Kasumi-1 (cell line): ENCODE measurements around the gene SCUBE1.

Source experiments
- DNase-seq, 2 experiments: peaks; one replicate each; lab custom pipeline; 2025; lab: John Stamatoyannopoulos, UW

Gene SCUBE1

GRCh38 chr22:43173976-43174720, 169.0 kb downstream of the SCUBE1 start:
- no peak for DNase-seq

GRCh38 chr22:43173566-43173965, 169.6 kb downstream of the SCUBE1 start:
- no peak for DNase-seq

GRCh38 chr22:43172191-43172590, 171.0 kb downstream of the SCUBE1 start:
- no peak for DNase-seq

GRCh38 chr22:43171607-43172006, 171.6 kb downstream of the SCUBE1 start:
- DNase-seq = no peak

GRCh38 chr22:43171019-43171491, 172.1 kb downstream of the SCUBE1 start:
- no peak for DNase-seq

GRCh38 chr22:43170131-43170480, 173.1 kb downstream of the SCUBE1 start:
- DNase-seq = no peak

GRCh38 chr22:43169310-43170130, 173.7 kb downstream of the SCUBE1 start:
- no peak for DNase-seq

- no peak for DNase-seq
Measured at GRCh38 chr22:43168471-43169309, 174.5 kb downstream of the SCUBE1 start.

- DNase-seq = no peak
Measured at GRCh38 chr22:43167001-43167589, 176.1 kb downstream of the SCUBE1 start.

- DNase-seq = no peak
Measured at GRCh38 chr22:43166132-43166930, 176.8 kb downstream of the SCUBE1 start.

GRCh38 chr22:43164636-43165035, 178.5 kb downstream of the SCUBE1 start:
- DNase-seq = peak; percentile 18 to 21

GRCh38 chr22:43163241-43163795, 179.9 kb downstream of the SCUBE1 start:
- no peak for DNase-seq

GRCh38 chr22:43162412-43163150, 180.6 kb downstream of the SCUBE1 start:
- no peak for DNase-seq

GRCh38 chr22:43160497-43161126, 182.6 kb downstream of the SCUBE1 start:
- no peak for DNase-seq

- peak in 1 of 2 experiments; percentile 7 for DNase-seq
Measured at GRCh38 chr22:43159484-43160178, 183.5 kb downstream of the SCUBE1 start.

- DNase-seq = no peak
Measured at GRCh38 chr22:43158778-43159483, 184.2 kb downstream of the SCUBE1 start.

GRCh38 chr22:43157874-43158546, 185.2 kb downstream of the SCUBE1 start:
- DNase-seq = no peak

- DNase-seq = no peak
Measured at GRCh38 chr22:43156413-43156812, 186.8 kb downstream of the SCUBE1 start.
